ENCODE data around the gene ZBED4. TPM values are rescaled to one million over a fixed set of nuclear protein-coding genes. Genes with fewer than 3 reads are reported as not detected.
A peak's percentile ranks its signal among the peaks of the same experiment; 100 is the strongest.

ZBED4 gene
- total RNA-seq, 2 donors from 2014 or later: 7.3 to 8.5 TPM

DNA sequence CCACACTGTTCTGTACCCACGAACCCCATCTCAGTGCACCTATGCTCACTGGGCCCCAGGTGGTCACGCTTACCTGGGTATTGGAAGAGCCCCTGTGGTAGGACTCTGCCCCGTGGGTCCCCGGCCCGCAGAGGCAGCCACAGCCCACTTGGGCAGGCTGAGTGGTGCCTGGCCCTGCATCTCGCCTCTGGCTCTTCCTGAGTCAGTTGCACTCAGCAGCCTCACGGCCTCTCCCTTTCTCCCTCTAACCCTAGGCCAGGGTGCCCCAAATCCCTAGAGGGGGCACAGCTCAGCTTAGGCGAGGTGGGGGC is 74.5 kb downstream of the ZBED4 start:
- intact Hi-C loops (cut with DNase I): loop anchor here in 1 of 2 donors (2.0 kb wide), 1 partner anchor 103 kb away; no protein-coding TSS in a partner anchor
- no peak for DNase-seq (ENCODE audit: low spot score)

DNA sequence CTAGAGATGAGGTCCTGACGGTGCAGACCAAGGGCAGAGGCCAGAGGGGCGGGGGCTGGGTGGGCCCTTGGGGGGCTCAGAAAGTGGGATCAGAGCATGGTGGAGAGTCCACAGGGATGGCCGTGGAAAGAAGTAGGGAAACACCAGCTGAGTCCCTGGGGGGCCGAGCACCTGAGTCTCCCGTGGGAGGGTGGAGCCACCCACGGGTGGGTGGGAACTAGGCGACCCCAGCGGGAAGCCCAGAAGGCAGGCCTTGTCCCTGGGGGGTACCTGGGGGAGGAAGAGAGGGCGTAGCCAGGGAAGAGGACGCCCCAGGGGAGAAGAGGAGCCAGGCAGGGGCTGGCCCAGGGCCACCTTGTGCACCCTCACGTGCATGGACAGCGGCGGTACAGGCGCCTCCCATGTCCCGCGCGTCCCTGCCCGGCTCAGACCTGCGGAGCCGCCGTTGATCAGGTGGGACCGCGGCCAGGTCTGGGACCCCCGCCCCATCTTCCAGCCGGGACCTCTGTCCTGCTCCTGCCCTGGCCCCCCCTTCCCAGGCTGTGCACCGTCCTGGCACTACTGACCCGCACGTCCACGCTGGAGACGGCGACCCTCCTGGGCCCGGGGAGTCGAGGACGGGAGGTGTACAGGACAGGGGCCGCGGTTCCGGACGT is 75.0 kb downstream of the ZBED4 start:
- intact Hi-C loops (cut with DNase I): loop anchor here in 1 of 2 donors (2.0 kb wide), 1 partner anchor 102 kb away; no protein-coding TSS in a partner anchor
- no peak for DNase-seq (ENCODE audit: low spot score)

DNA sequence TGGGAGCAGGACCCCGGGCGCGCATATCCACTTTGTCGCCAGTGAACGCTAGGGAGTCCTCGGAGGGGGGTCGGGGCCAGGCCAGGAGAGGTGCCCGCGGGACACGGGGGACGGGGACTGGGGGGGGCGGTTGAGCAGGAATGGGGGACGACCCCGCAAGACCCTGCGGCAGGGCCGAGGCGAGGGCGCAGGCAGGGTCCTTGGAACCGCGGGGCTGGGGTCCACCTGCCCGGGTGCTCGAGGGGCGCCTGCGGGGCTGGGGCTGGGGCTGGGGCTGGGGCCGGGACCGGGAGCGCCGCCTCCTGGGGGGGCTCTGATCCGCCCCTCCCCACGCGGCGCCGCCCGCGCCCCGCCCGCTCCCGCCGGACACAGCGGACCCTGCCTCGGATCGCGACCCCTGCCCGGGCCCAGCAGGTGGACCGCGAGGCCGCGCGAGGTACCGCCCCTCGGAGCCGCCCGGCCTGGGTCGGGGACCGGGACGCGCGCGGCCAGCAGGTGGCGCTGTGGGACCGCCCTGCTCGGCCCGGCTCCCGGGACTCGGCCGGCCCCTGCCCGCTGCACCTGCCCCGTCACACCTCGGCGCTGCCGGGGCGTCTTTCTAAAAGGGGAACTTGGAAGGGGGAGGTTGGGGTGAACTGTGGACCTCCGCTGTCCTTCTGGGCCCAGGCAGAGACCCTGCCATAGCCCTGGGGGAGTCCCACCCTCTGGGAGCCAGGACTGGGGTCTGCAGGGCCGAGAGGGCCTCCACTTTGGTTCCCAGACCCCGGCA is 75.8 kb downstream of the ZBED4 start:
- peak; percentile 88 for DNase-seq (ENCODE audit: low spot score)
- intact Hi-C loops (cut with DNase I): loop anchor here in 1 of 2 donors (2.0 kb wide), 1 partner anchor 101 kb away; no protein-coding TSS in a partner anchor

DNA sequence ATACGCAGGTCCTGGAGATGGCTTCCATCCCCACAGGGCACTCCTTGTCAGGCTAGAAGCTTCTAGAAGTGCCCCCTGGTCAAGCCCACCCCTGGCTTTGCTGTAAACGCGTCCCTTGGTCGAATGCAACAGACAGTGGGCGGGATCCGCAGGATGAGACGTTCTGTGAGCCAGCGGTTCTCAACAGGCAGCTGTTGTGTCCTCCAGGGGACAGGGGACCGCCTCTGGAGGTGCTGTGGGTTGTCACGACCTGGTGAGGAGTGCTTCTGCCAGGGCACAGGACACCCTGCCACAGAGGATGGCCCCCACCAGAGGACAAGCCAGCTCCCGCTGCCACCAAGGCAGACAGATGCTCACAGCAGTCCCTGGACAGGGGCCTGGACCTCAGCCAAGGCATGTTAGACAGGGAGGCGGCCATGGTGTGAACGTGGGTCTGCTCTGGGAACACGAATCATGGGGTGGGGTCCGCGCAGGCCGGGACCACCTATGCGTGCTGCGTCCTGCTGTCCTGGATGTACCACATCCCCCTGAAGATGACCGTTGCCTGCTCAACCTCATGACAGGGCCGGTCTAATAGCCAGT is 76.4 kb downstream of the ZBED4 start:
- DNase-seq (ENCODE audit: low spot score): peak; percentile 82

DNA sequence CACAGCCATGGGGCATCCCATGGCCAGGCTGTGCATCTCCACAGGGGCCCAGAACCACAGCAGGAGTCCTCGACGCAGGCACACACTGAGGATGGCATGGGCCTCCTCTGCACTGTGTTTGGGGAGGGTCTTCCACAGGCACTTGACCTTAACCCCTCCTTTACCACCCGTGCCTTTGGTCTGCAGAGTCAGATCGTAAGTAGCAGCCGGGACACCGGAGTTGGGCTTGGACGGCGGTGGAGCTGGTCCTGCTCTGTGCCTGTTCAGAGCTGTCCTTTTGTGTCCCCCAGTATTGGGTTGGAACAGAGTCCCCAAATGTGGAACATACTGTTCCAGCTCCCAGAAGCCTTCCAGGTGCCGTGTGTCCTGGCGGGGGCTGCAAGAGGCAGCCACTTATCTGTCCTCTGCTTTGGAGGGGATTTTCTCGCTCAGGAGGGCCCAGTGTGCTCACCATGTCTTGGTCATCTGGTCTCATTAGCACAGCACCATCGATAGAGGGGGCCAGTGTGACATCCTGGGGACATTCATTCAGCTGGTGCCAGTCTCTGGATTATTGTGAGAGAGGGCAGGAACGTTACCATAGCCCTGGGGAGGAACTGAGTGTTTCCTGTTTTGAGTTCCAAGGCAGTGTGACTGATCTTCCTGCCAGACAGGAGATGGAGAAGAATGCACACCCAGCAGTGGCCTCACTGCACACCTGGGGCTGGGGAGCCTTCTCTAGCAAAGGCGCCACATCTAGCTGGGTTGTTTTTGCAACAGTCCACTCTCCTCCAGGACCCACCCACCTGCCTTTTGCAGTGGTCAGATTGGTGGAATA is 77.2 kb downstream of the ZBED4 start:
- no peak for DNase-seq (ENCODE audit: low spot score)

More for the DNA sequence above, 76.4 kb downstream of the ZBED4 start:
- intact Hi-C loops (cut with DNase I): loop anchor here (2.0 to 10.0 kb wide), 4 partner anchors 37 to 295 kb away; partner anchors contain the start of gene IL17REL (in 1 of the 2)

DNA sequence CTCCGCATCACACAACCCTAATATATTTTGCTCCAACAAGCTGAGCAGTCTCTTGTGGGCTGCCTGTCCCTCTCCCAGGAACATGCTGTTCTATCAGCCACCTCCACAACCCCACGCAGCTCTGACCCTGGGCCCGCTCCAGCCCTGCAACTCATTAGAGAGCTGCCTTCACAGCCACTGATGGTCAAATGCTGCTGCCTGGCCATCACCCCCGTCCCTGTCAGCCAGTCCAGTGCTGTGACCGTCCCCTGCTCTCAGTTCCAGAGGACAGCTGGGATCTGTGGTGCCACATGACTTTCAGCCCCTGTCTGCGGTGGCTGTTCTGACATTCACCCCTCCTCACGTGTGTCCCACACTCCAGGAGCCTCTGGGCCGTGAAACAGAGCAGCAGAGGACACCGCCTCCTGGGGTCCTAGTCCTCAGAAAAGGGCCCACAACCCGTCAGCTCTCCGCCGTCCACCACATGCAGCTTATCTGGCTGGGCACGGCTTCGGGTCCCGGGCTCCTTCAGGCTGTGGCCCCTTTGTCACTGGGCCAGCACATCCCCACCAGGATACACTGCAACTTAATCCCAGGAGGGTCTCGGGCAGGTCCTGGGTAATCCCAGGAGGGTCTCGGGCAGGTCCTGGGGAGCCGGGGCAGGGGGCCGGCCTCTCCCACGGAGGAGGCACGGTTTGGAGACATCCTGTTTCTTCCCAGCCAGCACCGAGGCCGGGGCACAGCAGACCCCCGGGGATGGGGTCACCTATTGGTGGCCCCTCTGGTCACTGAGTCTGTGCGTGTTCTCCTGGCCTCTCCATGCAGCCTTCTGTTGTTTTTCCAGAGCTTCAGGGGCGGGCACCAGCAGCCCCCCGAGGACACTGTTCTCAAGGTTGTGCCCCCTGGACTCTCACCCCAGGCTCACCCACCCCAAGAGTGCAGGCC is 79.9 kb downstream of the ZBED4 start:
- intact Hi-C loops (cut with DNase I): loop anchor here (5.0 to 10.0 kb wide), 3 partner anchors 34 to 291 kb away; partner anchors contain the start of gene IL17REL (in 1 of the 2)
- no peak for DNase-seq (ENCODE audit: low spot score)

More for the DNA sequence above, 77.2 kb downstream of the ZBED4 start:
- intact Hi-C loops (cut with DNase I): loop anchor here (5.0 to 10.0 kb wide), 3 partner anchors 36 to 294 kb away; partner anchors contain the start of gene IL17REL (in 1 of the 2)

DNA sequence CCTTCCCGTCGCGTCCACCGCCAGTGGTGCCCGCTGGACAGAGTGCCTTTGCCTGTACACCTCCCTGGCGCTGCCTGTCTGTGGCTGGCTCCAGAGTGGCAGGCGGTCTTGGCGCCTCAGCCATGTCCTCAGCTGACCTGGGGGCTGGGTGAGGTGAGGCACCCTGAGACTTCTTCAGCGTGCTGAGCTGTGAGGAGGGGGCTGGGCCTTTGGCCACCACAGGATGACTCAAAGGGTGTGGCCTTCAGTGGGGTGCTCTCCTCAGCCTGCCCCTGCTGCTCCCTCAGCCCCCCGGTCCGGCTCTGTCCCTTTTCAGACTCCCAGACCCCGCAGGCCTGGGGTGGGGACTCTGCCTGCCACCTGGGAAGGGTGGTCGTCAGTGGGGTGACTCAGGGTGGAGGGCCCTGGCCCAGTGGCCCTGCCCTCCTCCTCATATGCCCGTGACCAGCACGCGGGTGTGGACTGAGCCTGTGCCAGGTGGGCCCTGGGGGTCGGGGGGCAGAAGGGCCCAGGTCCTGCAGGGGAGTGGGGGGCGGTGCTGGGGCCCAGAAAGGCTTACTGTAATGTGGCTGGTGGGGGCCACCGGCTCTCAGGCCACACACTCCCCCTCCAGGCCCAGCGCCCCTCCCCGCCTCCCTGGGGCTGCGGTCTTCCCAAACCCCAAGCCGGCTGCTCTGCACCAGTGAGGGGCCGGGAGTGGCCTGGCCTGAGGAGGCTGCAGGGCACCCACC is 80.7 kb downstream of the ZBED4 start:
- intact Hi-C loops (cut with DNase I): loop anchor here (5.0 to 10.0 kb wide), 3 partner anchors 33 to 290 kb away; partner anchors contain the start of gene IL17REL (in 1 of the 2)
- no peak for DNase-seq (ENCODE audit: low spot score)

DNA sequence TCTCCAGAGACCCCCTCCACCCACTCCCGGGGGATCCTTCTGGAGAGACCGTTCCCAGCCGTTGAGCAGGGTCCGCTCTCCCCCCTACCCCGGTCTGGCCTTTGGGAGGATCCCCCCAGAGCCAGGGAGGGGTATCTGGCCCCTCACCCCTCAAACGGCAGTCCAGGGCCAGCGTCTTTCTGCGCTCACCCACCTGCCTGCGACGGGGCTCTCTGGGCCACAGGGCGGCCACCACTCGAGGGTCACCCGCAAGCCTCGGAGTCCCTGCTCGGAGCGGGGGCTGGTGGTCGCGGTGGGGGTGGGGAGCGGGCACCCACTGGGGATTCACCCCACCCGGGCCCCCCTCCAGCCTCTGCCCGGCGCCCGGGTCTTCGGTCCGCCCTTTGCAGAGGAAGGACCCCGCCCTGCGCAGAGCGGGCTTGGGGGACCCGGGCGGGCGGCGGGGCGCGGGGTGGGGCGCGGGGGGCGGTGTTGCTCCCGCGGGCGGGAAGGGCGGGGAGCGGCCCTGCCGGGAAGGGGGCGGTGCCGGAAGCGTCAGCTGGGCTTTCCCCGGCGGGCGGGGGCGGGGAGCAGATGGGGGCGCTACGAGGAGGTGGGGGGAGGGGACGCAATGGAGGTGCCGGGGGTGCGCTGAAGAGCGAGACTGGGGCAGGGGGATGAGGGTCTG is 81.4 kb downstream of the ZBED4 start:
- DNase-seq (ENCODE audit: low spot score): peak; percentile 97
- intact Hi-C loops (cut with DNase I): loop anchor here (5.0 to 10.0 kb wide), 3 partner anchors 32 to 290 kb away; partner anchors contain the start of gene IL17REL (in 1 of the 2)

DNA sequence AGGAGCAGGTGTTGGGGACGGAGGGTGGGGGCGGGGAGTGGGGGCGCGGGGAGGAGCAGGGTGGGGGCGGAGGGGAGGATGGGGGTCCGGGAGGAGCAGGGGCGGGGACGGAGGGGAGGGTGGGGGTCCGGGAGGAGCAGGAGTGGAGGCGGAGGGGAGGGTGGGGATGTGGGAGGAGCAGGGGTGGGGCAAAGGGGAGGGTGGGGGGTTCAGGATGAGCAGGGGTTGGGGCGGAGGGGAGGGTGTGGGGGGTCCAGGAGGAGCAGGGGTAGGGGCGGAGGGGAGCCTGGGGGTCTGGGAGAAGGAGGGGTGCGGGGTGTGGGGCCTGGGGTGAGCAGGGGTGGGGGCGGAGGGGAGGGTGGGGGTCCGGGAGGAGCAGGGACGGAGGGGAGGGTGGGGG is 81.9 kb downstream of the ZBED4 start:
- DNase-seq (ENCODE audit: low spot score): no peak
- intact Hi-C loops (cut with DNase I): loop anchor here in 1 of 2 donors (10.0 kb wide), 1 partner anchor 289 kb away; no protein-coding TSS in a partner anchor

DNA sequence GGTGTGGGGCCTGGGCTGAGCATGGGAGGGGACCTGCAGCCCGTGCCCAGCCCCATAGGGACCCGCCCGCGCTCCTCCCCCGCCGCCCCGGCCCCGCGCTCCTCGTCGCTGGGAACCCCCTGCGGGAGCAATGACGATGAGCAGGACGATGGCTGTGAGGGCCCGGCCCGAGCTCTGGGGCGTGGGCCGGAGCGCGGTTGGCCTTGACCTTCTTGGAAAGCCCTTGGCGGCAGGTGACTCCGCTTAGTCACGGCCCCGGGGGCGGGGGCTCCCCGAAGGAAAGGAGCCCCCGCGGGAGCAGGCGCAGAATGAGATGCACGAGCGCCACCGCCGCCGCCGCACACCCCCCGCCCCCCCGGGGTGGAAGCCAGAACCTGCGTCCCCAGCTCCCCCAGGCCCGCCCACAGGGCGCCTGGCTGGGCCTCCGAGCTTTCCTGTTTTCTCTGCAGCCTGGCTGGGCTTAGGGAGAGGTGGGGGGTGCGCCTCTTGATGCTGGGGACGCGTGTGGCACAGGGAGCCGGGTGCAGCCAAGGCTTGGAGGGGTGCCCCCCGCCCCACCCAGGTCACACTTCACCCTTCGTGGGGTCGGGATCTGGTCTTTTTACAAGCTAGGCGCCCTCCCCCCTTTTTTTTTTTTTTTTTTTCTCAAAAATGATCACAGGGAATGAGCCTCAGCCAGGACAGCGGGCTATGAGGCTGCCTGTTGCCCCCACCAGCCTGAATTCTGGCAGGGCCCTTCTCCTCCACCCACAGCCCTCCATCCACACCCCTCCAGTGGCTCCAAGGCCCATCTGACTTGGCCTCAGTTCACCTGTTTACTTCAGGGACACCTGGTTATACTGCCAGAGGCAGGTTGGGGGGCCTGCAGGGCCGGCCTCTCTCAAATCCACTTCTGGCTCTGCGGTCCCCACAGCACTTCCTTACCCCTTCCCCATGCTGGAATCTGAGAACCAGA is 82.7 kb downstream of the ZBED4 start:
- DNase-seq (ENCODE audit: low spot score): peak; percentile 98
- intact Hi-C loops (cut with DNase I): loop anchor here (2.0 to 10.0 kb wide), 2 partner anchors 83 to 289 kb away; no protein-coding TSS in a partner anchor

DNA sequence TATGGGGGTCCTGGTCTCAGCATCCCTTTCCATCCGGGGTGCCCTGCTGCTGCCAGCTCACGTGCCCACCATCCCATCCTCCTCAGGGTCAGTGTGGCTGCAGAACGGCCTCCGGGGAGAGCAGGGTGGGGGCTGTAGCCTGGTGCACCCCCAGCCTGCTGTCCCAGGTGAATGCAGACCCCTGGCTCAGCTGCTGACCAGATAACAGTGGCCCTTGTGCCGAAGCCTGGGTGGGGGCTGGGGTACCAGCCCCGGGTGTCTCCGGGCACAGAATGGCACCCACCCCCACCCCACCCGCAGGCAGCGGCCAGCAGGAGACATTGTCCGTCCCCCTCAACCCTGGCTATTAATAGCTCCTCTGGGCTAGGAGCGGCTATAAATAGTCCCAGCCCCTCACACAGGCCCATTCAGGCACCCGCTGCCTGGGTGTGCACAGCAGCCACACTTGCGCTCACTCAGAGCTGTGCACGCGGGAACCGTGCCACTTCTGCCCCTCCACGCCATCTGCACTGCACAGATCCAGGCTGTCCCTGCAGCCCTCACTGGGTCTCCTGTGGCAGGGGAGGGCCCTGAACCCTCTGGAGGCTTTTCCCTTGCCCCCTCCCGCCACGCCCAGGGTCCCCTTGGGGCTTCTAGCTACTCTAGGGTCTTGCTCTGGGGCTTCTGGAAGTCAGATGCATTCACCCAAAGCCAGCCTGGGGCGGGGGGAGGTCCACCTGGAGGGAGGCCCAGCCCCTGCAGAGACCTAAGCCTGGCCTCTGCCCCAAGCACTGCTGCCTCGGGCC is 83.5 kb downstream of the ZBED4 start:
- intact Hi-C loops (cut with DNase I): loop anchor here (2.0 to 10.0 kb wide), 2 partner anchors 82 to 288 kb away; no protein-coding TSS in a partner anchor
- DNase-seq (ENCODE audit: low spot score): no peak

DNA sequence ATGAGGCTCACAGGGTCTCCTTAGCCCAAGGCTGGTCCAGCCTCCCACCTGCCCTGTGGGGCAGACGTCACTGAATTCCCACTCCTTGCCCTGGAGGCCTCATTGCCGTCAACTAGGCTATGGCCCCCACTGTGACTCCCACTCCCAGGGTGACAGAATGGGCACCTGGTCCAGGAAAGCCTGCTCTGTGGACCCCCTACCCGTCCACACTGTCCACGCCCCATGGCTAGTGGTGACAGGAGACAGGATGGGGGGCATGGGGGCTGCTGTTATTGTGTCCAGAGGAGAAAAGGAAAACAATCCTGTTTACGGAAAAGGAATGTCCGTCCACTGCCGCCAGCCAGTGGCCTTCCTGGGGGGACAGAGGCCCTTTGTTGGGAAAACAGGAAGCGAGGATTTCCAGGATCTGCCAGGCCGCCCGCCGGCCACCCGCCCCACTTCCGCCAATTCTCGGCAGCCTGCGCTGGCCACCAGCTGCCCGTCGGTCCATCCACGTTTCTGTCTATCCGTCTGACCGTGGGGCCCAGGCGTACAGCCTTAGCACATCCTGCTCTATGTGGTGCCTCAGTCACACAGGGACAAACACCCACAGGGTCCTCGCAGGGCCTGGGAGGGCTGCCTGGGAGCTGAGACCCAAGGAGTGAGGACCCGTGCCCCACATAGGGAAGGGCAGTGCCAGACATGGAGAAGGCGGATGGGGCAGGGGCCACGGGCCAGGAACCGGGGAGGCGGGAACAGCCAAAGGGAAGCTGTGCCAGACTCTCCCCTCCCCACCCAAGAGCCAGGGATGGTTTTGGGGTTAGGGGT is 84.3 kb downstream of the ZBED4 start:
- no peak for DNase-seq (ENCODE audit: low spot score)
- intact Hi-C loops (cut with DNase I): loop anchor here (2.0 to 10.0 kb wide), 2 partner anchors 81 to 287 kb away; no protein-coding TSS in a partner anchor

DNA sequence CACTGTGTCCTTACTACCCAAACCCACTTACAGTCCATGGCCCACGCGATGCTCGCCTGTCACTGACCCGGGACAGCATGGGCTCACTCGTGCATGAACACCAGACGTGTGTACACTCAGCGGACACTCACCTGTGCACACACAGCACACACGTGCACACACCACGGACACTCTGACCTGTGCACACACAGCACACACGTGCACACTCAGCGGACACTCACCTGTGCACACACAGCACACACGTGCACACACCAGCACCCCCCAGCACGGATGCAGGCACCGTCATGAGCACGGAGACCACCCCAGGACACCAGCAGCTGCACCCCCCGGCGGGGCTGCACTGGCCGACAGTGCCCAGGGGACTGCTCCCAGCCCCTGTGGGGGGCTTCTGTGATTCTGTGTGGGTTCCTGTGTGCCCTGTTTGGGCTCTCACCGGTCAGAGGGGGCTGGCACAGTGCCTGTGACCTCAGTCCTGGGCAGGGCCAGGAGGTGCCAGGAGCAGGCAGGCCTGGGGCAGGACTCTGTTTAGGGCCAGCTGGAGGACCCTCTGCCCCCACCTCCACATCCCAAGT is 85.0 kb downstream of the ZBED4 start:
- intact Hi-C loops (cut with DNase I): loop anchor here in 1 of 2 donors (10.0 kb wide), 1 partner anchor 286 kb away; no protein-coding TSS in a partner anchor
- DNase-seq (ENCODE audit: low spot score): no peak
